Measurements from ENCODE around the gene ST6GALNAC1.

GRCh38 chr17:76584427-76585032 lies 59.0 kb downstream of the ST6GALNAC1 start:
- TF ChIP-seq, protein P1, sequence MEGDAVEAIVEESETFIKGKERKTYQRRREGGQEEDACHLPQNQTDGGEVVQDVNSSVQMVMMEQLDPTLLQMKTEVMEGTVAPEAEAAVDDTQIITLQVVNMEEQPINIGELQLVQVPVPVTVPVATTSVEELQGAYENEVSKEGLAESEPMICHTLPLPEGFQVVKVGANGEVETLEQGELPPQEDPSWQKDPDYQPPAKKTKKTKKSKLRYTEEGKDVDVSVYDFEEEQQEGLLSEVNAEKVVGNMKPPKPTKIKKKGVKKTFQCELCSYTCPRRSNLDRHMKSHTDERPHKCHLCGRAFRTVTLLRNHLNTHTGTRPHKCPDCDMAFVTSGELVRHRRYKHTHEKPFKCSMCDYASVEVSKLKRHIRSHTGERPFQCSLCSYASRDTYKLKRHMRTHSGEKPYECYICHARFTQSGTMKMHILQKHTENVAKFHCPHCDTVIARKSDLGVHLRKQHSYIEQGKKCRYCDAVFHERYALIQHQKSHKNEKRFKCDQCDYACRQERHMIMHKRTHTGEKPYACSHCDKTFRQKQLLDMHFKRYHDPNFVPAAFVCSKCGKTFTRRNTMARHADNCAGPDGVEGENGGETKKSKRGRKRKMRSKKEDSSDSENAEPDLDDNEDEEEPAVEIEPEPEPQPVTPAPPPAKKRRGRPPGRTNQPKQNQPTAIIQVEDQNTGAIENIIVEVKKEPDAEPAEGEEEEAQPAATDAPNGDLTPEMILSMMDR (IDR thresholded peaks at IDR 0.05): no peak
- no peak for TF ChIP-seq POLR2A (IDR thresholded peaks at IDR 0.05)
